HEK293 (cell line): ENCODE data around the gene RHBDL3.

Experiments
- CTCF ChIA-PET: fragments of 350-600 bp; formaldehyde crosslinking; extraction: SDS; loops from one replicate; lab custom pipeline; 2021; ENCODE audit warnings: antibody characterized with exemption; lab: Yijun Ruan, JAX
- POLR2A ChIA-PET: fragments of 300-600 bp; formaldehyde crosslinking; extraction: SDS; loops from one replicate; lab custom pipeline; 2020; ENCODE audit warnings: antibody characterized with exemption, inconsistent platforms; lab: Yijun Ruan, JAX
- H3K27ac ChIP-seq: fragments of 200-500 bp; sonication (Bioruptor generic); 2 replicates; pipeline ENCODE4 v1.5.1; 2014; ENCODE audit warnings: low read depth, low read length, control low read depth, inconsistent platforms; ENCODE audit errors: extremely low read depth
- H3K36me3 ChIP-seq, 2 experiments: fragments of 200-500 bp in 1 of 2; sonication (Bioruptor generic) in 1 of 2; 1 replicate in 1 of 2; 2 replicates in 1 of 2; pipeline ENCODE4 v1.5.1; 2014 to 2017; ENCODE audit warnings: inconsistent platforms in 2 of 2, low read length in 2 of 2; ENCODE audit not compliant: control insufficient read depth in 2 of 2, insufficient read depth in 1 of 2
- H3K4me1 ChIP-seq: fragments of 200-500 bp; sonication (Bioruptor generic); 2 replicates; pipeline ENCODE4 v1.5.1; 2014; ENCODE audit warnings: mild to moderate bottlenecking, low read length, inconsistent platforms; ENCODE audit not compliant: control insufficient read depth, insufficient read depth
- H3K4me3 ChIP-seq: 2 replicates; pipeline ENCODE4 v1.5.1; 2011; ENCODE audit warnings: low read depth, mild to moderate bottlenecking, control low read depth, low read length, moderate library complexity
- H3K9me3 ChIP-seq: fragments of 200-500 bp; sonication (Bioruptor generic); 2 replicates; pipeline ENCODE4 v1.5.1; 2014; ENCODE audit warnings: low read depth, low read length, inconsistent platforms; ENCODE audit not compliant: control insufficient read depth, insufficient read depth
- MZF1 ChIP-seq: fragments of 450-650 bp; formaldehyde crosslinking; IDR thresholded peaks from 2 replicates; pipeline ENCODE4 v1.5.1; 2017; ENCODE audit warnings: missing biosample characterization, missing genetic modification characterization, borderline replicate concordance
- OSR2 ChIP-seq: fragments of 450-650 bp; formaldehyde crosslinking; IDR thresholded peaks from 2 replicates; pipeline ENCODE4 v1.5.1; 2016; ENCODE audit warnings: missing biosample characterization, missing genetic modification characterization
- SALL2 ChIP-seq: fragments of 450-650 bp; formaldehyde crosslinking; IDR thresholded peaks from 2 replicates; pipeline ENCODE4 v1.5.0; 2017; ENCODE audit warnings: missing biosample characterization, mild to moderate bottlenecking, missing genetic modification characterization, borderline replicate concordance
- SETDB1 ChIP-seq: IDR thresholded peaks from one replicate; pipeline ENCODE4 v1.6.1; 2017; ENCODE audit warnings: mild to moderate bottlenecking, low read length, moderate library complexity, mixed read lengths; ENCODE audit not compliant: insufficient read length
- SP2 ChIP-seq: fragments of 450-650 bp; formaldehyde crosslinking; IDR thresholded peaks from 2 replicates; pipeline ENCODE4 v1.5.1; 2016; ENCODE audit warnings: missing biosample characterization, missing genetic modification characterization
- ZBTB48 ChIP-seq: fragments of 450-650 bp; formaldehyde crosslinking; IDR thresholded peaks from 2 replicates; pipeline ENCODE4 v1.5.1; 2016; ENCODE audit warnings: missing biosample characterization, missing genetic modification characterization
- ZNF121 ChIP-seq: fragments of 450-650 bp; formaldehyde crosslinking; IDR thresholded peaks from 2 replicates; pipeline ENCODE4 v1.5.1; 2016; ENCODE audit warnings: missing biosample characterization, missing genetic modification characterization
- ZNF146 ChIP-seq: fragments of 450-650 bp; formaldehyde crosslinking; IDR thresholded peaks from 2 replicates; pipeline ENCODE4 v1.5.1; 2016; ENCODE audit warnings: missing biosample characterization, missing genetic modification characterization
- ZNF16 ChIP-seq: fragments of 450-650 bp; formaldehyde crosslinking; IDR thresholded peaks from 2 replicates; pipeline ENCODE4 v1.5.1; 2016; ENCODE audit warnings: low read depth, missing biosample characterization, missing genetic modification characterization
- ZNF19 ChIP-seq: fragments of 450-650 bp; formaldehyde crosslinking; IDR thresholded peaks from 2 replicates; pipeline ENCODE4; 2016; ENCODE audit warnings: missing biosample characterization, missing genetic modification characterization, low read depth
- ZNF354C ChIP-seq: fragments of 450-650 bp; formaldehyde crosslinking; IDR thresholded peaks from 2 replicates; pipeline ENCODE4 v1.5.1; 2016; ENCODE audit warnings: missing biosample characterization, missing genetic modification characterization, low read depth, borderline replicate concordance
- ZNF555 ChIP-seq: fragments of 450-650 bp; formaldehyde crosslinking; conservative IDR thresholded peaks from 2 replicates; pipeline ENCODE4 v1.5.1; 2017; ENCODE audit warnings: missing biosample characterization, mild to moderate bottlenecking, missing genetic modification characterization, inconsistent platforms
- ZNF558 ChIP-seq: fragments of 450-650 bp; formaldehyde crosslinking; IDR thresholded peaks from 2 replicates; pipeline ENCODE4 v1.5.1; 2016; ENCODE audit warnings: missing biosample characterization, missing genetic modification characterization
- ZNF561 ChIP-seq: fragments of 450-650 bp; IDR thresholded peaks from 2 replicates; pipeline ENCODE4 v1.5.1; 2018; ENCODE audit warnings: missing biosample characterization, missing genetic modification characterization, borderline replicate concordance
- ZNF600 ChIP-seq: fragments of 450-650 bp; formaldehyde crosslinking; IDR thresholded peaks from 2 replicates; pipeline ENCODE4 v1.5.1; 2016; ENCODE audit warnings: missing biosample characterization, missing genetic modification characterization
- ZNF660 ChIP-seq: fragments of 450-650 bp; IDR thresholded peaks from 2 replicates; pipeline ENCODE4 v1.5.1; 2018; ENCODE audit warnings: missing biosample characterization, mild to moderate bottlenecking, missing genetic modification characterization
- TF ChIP-seq, protein P1 (sequence below): fragments of 450-650 bp; formaldehyde crosslinking; IDR thresholded peaks from 2 replicates; pipeline ENCODE4 v1.5.1; 2016; ENCODE audit warnings: missing biosample characterization, missing genetic modification characterization, borderline replicate concordance
- TF ChIP-seq, protein P2 (sequence below): fragments of 450-650 bp; formaldehyde crosslinking; IDR thresholded peaks from 2 replicates; pipeline ENCODE4 v1.5.1; 2016; ENCODE audit warnings: missing biosample characterization, missing genetic modification characterization
- TF ChIP-seq, protein P3 (sequence below): fragments of 450-650 bp; formaldehyde crosslinking; optimal IDR thresholded peaks from 2 replicates; pipeline ENCODE3; 2016; ENCODE audit warnings: missing biosample characterization, mild to moderate bottlenecking, missing genetic modification characterization
- TF ChIP-seq, protein P4 (sequence below): fragments of 450-650 bp; formaldehyde crosslinking; IDR thresholded peaks from 2 replicates; pipeline ENCODE4 v1.5.1; 2016; ENCODE audit warnings: missing biosample characterization, missing genetic modification characterization, low read depth
- TF ChIP-seq, protein P5 (sequence below): fragments of 450-650 bp; formaldehyde crosslinking; IDR thresholded peaks from 2 replicates; pipeline ENCODE4 v1.5.1; 2017; ENCODE audit warnings: missing biosample characterization, missing genetic modification characterization

Gene RHBDL3

DNA sequence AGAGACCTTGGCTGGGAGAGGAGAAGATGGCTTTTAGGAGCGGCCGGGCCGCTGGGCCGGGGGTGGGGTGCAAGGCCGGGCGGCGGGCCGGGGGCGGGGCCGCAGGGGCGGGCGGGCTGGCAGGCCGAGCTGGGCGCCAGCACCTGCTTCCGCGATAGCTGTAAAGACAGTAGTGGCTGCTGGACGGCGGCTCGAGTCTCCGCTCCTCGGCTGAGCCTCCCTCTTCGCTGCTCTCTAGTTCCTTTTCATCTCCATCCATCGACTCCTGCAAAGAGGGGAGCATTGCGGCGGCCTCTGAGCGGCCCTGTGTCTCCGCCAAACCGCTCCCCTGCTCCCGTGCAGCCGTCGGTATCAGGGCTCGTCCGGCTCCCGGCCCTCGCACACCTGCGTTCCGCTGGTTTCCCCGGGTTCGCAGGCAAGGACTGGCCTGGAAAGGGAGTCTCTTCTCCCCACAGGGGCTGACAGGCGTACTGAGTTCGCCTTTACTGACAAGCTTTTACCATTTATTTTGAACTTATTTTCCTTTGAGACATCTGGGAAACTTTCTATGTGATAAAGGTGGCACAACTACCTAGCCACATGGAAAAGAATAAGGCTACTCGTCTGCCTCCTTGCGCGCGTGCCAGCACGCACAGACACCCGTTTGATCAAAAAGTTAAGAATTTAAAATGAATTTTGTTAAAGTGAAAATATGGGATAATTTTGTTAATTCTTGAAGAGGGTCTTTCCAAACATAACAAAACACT lies 76.4 kb downstream of the RHBDL3 start, which contains the start of gene C17orf75 (continued):
- TF ChIP-seq, protein P1, sequence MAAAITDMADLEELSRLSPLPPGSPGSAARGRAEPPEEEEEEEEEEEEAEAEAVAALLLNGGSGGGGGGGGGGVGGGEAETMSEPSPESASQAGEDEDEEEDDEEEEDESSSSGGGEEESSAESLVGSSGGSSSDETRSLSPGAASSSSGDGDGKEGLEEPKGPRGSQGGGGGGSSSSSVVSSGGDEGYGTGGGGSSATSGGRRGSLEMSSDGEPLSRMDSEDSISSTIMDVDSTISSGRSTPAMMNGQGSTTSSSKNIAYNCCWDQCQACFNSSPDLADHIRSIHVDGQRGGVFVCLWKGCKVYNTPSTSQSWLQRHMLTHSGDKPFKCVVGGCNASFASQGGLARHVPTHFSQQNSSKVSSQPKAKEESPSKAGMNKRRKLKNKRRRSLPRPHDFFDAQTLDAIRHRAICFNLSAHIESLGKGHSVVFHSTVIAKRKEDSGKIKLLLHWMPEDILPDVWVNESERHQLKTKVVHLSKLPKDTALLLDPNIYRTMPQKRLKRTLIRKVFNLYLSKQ (tag by site-specific recombination), result 0 out of 2 replicates have a peak, but pooled peaks have one; percentile 78
- TF ChIP-seq ZNF146 (tag by site-specific recombination) (peak; percentile 82), OSR2 (tag by site-specific recombination) (peak; percentile 67), ZNF121 (tag by site-specific recombination) (0 out of 2 replicates have a peak, but pooled peaks have one; percentile 32), ZNF16 (0 out of 2 replicates have a peak, but pooled peaks have one; percentile 12), ZNF600 (peak; percentile 95), ZBTB48 (tag by site-specific recombination) (peak; percentile 56; the same call in 1 of the 2 replicates), ZNF660 (tag by site-specific recombination) (peak; percentile 99), MZF1 (tag by site-specific recombination) (peak; percentile 60; the same call in 1 of the 2 replicates), ZNF558 (tag by site-specific recombination) (peak; percentile 64; the same call in 1 of the 2 replicates), SP2 (tag by site-specific recombination) (peak; percentile 70), SETDB1 (no peak)
- TF ChIP-seq, protein P2, sequence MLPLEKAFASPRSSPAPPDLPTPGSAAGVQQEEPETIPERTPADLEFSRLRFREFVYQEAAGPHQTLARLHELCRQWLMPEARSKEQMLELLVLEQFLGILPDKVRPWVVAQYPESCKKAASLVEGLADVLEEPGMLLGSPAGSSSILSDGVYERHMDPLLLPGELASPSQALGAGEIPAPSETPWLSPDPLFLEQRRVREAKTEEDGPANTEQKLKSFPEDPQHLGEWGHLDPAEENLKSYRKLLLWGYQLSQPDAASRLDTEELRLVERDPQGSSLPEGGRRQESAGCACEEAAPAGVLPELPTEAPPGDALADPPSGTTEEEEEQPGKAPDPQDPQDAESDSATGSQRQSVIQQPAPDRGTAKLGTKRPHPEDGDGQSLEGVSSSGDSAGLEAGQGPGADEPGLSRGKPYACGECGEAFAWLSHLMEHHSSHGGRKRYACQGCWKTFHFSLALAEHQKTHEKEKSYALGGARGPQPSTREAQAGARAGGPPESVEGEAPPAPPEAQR (tag by site-specific recombination), result peak; percentile 90
- TF ChIP-seq, protein P3, sequence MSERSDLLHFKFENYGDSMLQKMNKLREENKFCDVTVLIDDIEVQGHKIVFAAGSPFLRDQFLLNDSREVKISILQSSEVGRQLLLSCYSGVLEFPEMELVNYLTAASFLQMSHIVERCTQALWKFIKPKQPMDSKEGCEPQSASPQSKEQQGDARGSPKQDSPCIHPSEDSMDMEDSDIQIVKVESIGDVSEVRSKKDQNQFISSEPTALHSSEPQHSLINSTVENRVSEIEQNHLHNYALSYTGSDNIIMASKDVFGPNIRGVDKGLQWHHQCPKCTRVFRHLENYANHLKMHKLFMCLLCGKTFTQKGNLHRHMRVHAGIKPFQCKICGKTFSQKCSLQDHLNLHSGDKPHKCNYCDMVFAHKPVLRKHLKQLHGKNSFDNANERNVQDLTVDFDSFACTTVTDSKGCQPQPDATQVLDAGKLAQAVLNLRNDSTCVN (tag by site-specific recombination), result peak; percentile 47
- TF ChIP-seq, protein P4, sequence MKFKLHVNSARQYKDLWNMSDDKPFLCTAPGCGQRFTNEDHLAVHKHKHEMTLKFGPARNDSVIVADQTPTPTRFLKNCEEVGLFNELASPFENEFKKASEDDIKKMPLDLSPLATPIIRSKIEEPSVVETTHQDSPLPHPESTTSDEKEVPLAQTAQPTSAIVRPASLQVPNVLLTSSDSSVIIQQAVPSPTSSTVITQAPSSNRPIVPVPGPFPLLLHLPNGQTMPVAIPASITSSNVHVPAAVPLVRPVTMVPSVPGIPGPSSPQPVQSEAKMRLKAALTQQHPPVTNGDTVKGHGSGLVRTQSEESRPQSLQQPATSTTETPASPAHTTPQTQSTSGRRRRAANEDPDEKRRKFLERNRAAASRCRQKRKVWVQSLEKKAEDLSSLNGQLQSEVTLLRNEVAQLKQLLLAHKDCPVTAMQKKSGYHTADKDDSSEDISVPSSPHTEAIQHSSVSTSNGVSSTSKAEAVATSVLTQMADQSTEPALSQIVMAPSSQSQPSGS (tag by site-specific recombination), result no peak

DNA sequence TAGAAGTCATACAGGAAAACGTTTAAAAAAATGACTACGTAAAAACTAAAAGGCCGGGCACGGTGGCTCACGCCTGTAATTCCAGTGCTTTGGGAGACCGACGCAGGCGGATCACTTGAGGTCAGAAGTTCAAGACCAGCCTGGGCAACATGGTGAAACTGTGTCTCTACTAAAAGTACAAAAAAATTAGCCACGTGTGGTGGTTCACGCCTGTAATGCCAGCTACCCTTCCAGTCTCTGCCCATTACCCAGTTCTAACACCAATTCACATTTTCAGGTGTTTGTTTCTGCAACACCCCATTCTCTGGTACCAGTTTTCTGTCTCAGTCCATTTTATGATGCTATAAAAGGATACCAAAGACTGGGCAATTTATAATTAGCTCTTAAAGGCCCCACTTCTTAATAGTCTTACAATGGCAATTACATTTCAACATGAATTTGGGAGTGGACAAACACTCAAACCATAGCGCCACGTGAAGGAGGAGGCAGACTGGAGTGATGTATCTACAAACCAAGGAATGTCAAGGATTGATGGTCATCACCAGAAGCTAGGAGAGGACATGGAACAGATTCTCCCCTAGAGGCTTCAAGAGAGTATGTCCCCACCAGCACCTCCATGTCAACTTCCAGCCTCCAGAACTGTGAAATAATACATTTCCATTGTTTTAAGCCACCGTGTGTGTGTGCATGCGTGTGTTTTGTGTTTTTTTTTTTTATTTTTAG lies 77.1 kb downstream of the RHBDL3 start:
- peak overlapping the region; percentile 91 for H3K27ac ChIP-seq
- CTCF ChIA-PET, result interaction anchor here (0.6 to 0.8 kb wide), 3 partner anchors 21 to 316 kb away, joined by 3 to 7 read pairs (median 5); partner anchors contain the start of gene PSMD11
- peaks cover 10% of the 10 kb centered on the region for H3K4me1 ChIP-seq
- H3K4me3 ChIP-seq, result no peak overlapping the region
- TF ChIP-seq SALL2 (tag by site-specific recombination) (no peak), ZNF555 (no peak), ZNF354C (tag by site-specific recombination) (no peak), ZNF19 (tag by site-specific recombination) (no peak), ZNF561 (no peak)
- TF ChIP-seq, protein P5, sequence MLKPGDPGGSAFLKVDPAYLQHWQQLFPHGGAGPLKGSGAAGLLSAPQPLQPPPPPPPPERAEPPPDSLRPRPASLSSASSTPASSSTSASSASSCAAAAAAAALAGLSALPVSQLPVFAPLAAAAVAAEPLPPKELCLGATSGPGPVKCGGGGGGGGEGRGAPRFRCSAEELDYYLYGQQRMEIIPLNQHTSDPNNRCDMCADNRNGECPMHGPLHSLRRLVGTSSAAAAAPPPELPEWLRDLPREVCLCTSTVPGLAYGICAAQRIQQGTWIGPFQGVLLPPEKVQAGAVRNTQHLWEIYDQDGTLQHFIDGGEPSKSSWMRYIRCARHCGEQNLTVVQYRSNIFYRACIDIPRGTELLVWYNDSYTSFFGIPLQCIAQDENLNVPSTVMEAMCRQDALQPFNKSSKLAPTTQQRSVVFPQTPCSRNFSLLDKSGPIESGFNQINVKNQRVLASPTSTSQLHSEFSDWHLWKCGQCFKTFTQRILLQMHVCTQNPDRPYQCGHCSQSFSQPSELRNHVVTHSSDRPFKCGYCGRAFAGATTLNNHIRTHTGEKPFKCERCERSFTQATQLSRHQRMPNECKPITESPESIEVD (tag by site-specific recombination), result no peak
- peaks cover 23 to 26% of the 10 kb centered on the region in 2 experiments for H3K36me3 ChIP-seq
- H3K9me3 ChIP-seq, result no peaks in the 10 kb centered on the region
- POLR2A ChIA-PET, result interaction anchor here (1.0 kb wide), 1 partner anchor 8 kb away, joined by 4 read pairs; no protein-coding TSS in a partner anchor
